ENCODE measurements around the gene FCAMR. TPM values are rescaled to one million over a fixed set of nuclear protein-coding genes. Genes with fewer than 3 reads are reported as not detected.

The FCAMR gene
- total RNA-seq, 1 experiment from 2014 or later = not detected

DNA sequence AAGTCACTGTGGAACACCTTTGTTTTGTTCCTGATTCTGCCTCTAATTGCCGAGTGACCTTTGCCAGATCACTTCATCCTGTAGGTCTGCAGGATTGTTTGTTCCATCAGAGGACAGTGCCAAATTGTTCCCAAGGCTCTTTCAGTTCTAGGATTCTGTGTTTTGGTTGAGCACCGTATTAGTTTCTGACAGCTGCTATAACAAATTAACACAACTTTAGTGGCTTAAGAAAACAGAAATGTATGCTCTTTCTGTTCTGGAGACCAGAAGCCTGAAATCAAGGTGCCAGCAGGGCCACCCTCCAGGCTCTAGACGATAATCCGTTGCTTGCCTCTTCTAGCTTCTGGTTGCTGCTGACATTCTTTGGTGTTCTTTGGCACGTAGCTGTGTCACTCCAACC, 20.6 kb downstream of the FCAMR start:
- H3K27ac ChIP-seq (ENCODE audit: low read depth, low read length, poor library complexity, severe bottlenecking) = no peak overlapping the region
- H3K27me3 ChIP-seq (replicated peaks; ENCODE audit: insufficient read depth, low read depth, low read length, poor library complexity) = peaks cover 32% of the 10 kb centered on the region
- H3K9me3 ChIP-seq (ENCODE audit: low read depth, low read length, poor library complexity, severe bottlenecking) = no peaks in the 10 kb centered on the region
- BruUV-seq (replicated peaks) = no TSS peak
- TF ChIP-seq, protein P1, sequence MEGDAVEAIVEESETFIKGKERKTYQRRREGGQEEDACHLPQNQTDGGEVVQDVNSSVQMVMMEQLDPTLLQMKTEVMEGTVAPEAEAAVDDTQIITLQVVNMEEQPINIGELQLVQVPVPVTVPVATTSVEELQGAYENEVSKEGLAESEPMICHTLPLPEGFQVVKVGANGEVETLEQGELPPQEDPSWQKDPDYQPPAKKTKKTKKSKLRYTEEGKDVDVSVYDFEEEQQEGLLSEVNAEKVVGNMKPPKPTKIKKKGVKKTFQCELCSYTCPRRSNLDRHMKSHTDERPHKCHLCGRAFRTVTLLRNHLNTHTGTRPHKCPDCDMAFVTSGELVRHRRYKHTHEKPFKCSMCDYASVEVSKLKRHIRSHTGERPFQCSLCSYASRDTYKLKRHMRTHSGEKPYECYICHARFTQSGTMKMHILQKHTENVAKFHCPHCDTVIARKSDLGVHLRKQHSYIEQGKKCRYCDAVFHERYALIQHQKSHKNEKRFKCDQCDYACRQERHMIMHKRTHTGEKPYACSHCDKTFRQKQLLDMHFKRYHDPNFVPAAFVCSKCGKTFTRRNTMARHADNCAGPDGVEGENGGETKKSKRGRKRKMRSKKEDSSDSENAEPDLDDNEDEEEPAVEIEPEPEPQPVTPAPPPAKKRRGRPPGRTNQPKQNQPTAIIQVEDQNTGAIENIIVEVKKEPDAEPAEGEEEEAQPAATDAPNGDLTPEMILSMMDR (conservative IDR thresholded peaks at IDR 0.05; ENCODE audit: low read depth, low read length) = no peak
- no peak for TF ChIP-seq EZH2 (IDR thresholded peaks at IDR 0.05; ENCODE audit: borderline replicate concordance, low read depth, low read length, poor library complexity, severe bottlenecking)
- DNase-seq (ENCODE audit: low spot score) = no peak
- no peak overlapping the region for H3K4me3 ChIP-seq (ENCODE audit: low read depth, low read length, poor library complexity, severe bottlenecking)
- intact Hi-C loops (cut with micrococcal nuclease; ENCODE audit: unreplicated experiment) = no loop called here
- POLR2A ChIA-PET (ENCODE audit: low non-redundant PET) = no interaction called here
- H3K4me1 ChIP-seq (ENCODE audit: insufficient read depth, low read length, poor library complexity, severe bottlenecking) = no peaks in the 10 kb centered on the region
- no peaks in the 10 kb centered on the region for H3K36me3 ChIP-seq (ENCODE audit: insufficient read depth, low read length, poor library complexity, severe bottlenecking)
- CTCF ChIA-PET = no interaction called here

DNA sequence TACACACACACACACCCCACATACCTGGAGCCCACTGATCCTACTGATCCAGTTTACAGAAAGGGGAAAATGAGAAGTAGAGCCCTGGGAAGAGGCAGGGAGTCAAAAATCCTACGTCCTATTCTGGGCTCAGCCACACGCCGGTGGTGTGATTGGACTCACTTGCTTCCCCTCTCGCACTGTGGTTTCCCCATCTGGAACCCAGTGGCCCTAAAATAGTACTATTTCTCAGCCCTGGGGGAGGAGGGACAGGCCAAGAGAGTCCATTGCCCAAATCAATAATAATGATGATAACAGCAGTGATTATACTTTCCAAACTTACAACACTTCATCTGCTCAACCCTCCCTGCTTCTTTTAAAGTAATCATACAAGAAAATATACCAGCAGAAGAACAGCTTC, 21.1 kb downstream of the FCAMR start:
- intact Hi-C loops (cut with micrococcal nuclease; ENCODE audit: unreplicated experiment) = no loop called here
- DNase-seq (ENCODE audit: low spot score) = no peak
- POLR2A ChIA-PET (ENCODE audit: low non-redundant PET) = no interaction called here
- Histone ChIP-seq H3K36me3 (ENCODE audit: insufficient read depth, low read length, poor library complexity, severe bottlenecking) (no peaks in the 10 kb centered on the region), H3K4me1 (ENCODE audit: insufficient read depth, low read length, poor library complexity, severe bottlenecking) (no peaks in the 10 kb centered on the region), H3K27me3 (replicated peaks; ENCODE audit: insufficient read depth, low read depth, low read length, poor library complexity) (peaks cover 36% of the 10 kb centered on the region), H3K9me3 (ENCODE audit: low read depth, low read length, poor library complexity, severe bottlenecking) (no peaks in the 10 kb centered on the region), H3K4me3 (ENCODE audit: low read depth, low read length, poor library complexity, severe bottlenecking) (no peak overlapping the region), H3K27ac (ENCODE audit: low read depth, low read length, poor library complexity, severe bottlenecking) (no peak overlapping the region)
- no peak for TF ChIP-seq EZH2 (IDR thresholded peaks at IDR 0.05; ENCODE audit: borderline replicate concordance, low read depth, low read length, poor library complexity, severe bottlenecking)
- TF ChIP-seq, protein P1 (conservative IDR thresholded peaks at IDR 0.05; ENCODE audit: low read depth, low read length) = no peak
- no TSS peak for BruUV-seq (replicated peaks)
- CTCF ChIA-PET = no interaction called here

DNA sequence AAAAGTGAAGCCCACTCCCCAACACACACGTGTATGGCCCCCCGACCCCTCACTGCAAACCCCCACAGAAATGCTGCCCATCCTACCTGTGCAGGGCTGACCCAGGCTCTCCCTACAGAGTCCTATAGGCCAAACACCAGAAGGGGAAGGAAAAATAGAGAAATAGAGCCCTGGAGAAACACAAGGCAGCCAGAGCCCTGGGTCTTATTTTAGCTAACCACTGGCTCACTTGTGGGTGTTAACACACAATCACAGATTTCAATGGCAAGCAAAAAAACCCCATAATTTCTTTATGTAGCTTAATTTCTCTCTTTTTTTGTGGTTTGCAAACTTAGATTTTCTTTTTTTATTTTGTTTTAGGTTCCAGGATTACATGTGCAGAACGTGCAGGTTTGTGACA, 23.0 kb downstream of the FCAMR start:
- POLR2A ChIA-PET (ENCODE audit: low non-redundant PET) = no interaction called here
- no peaks in the 10 kb centered on the region for H3K9me3 ChIP-seq (ENCODE audit: low read depth, low read length, poor library complexity, severe bottlenecking)
- H3K4me1 ChIP-seq (ENCODE audit: insufficient read depth, low read length, poor library complexity, severe bottlenecking) = no peaks in the 10 kb centered on the region
- no TSS peak for BruUV-seq (replicated peaks)
- H3K36me3 ChIP-seq (ENCODE audit: insufficient read depth, low read length, poor library complexity, severe bottlenecking) = no peaks in the 10 kb centered on the region
- intact Hi-C loops (cut with micrococcal nuclease; ENCODE audit: unreplicated experiment) = no loop called here
- H3K27ac ChIP-seq (ENCODE audit: low read depth, low read length, poor library complexity, severe bottlenecking) = no peak overlapping the region
- H3K27me3 ChIP-seq (replicated peaks; ENCODE audit: insufficient read depth, low read depth, low read length, poor library complexity) = peaks cover 54% of the 10 kb centered on the region
- DNase-seq (ENCODE audit: low spot score) = no peak
- H3K4me3 ChIP-seq (ENCODE audit: low read depth, low read length, poor library complexity, severe bottlenecking) = no peak overlapping the region
- TF ChIP-seq EZH2 (IDR thresholded peaks at IDR 0.05; ENCODE audit: borderline replicate concordance, low read depth, low read length, poor library complexity, severe bottlenecking) = no peak
- TF ChIP-seq, protein P1 (conservative IDR thresholded peaks at IDR 0.05; ENCODE audit: low read depth, low read length) = no peak
- CTCF ChIA-PET = no interaction called here

Data from A673 (cell line).